ENCODE measurements around the gene LCOR. TPM values are rescaled to one million over a fixed set of nuclear protein-coding genes. Genes with fewer than 3 reads are reported as not detected.

LCOR gene
- total RNA-seq, 4 donors from 2014 or later: 9.2 to 20.0 (median 14.6) TPM

- no peak overlapping the region for H3K27ac ChIP-seq
- ATAC-seq (no peak), DNase-seq (no peak)
- no peaks in the 10 kb centered on the region for H3K27me3 ChIP-seq
- intact Hi-C loops (cut with DNase I; ENCODE audit: low total_unique reads) (no loop called here), in situ Hi-C loops (cut with MboI; ENCODE audit: low sequenced_read_pairs in 4 of 4) (loop anchor here in 2 of 4 donors (25.0 kb wide), 1 partner anchor 656 kb away; no protein-coding TSS in a partner anchor)
- peaks cover 0 to under 1% of the 10 kb centered on the region in 2 donors for H3K4me1 ChIP-seq
- no peak overlapping the region for H3K4me3 ChIP-seq
- no peaks in the 10 kb centered on the region for H3K36me3 ChIP-seq
- no peaks in the 10 kb centered on the region for H3K9me3 ChIP-seq
- TF ChIP-seq POLR2A (IDR thresholded peaks at IDR 0.05) (no peak), CTCF (IDR thresholded peaks at IDR 0.05 in 4 of 5, conservative IDR thresholded peaks at IDR 0.05 in 1 of 5) (no peak)
These were observed 210.8 kb downstream of the LCOR start for GRCh38 chr10:97042716-97043562.

- H3K27ac ChIP-seq: no peak overlapping the region
- in situ Hi-C loops (cut with MboI; ENCODE audit: low sequenced_read_pairs in 4 of 4): loop anchor here in 2 of 4 donors (25.0 kb wide), 1 partner anchor 656 kb away; no protein-coding TSS in a partner anchor
These were observed 211.4 kb downstream of the LCOR start for GRCh38 chr10:97043563-97043855.

More at GRCh38 chr10:97043563-97043855, 211.4 kb downstream of the LCOR start:
- H3K27me3 ChIP-seq: no peaks in the 10 kb centered on the region
- no peak for ATAC-seq
- H3K4me3 ChIP-seq: no peak overlapping the region
- intact Hi-C loops (cut with DNase I; ENCODE audit: low total_unique reads): no loop called here
- H3K4me1 ChIP-seq: no peaks in the 10 kb centered on the region
- TF ChIP-seq POLR2A (IDR thresholded peaks at IDR 0.05) (no peak), CTCF (IDR thresholded peaks at IDR 0.05 in 4 of 5, conservative IDR thresholded peaks at IDR 0.05 in 1 of 5) (no peak)
- no peaks in the 10 kb centered on the region for H3K36me3 ChIP-seq
- no peak for DNase-seq
- no peaks in the 10 kb centered on the region for H3K9me3 ChIP-seq

MicroRNAs within 50 kb of the gene (microRNA counts, 767-probe panel; counts per million panel counts)
- 356 to 448 counts per million in 2 donors for microRNA hsa-miR-607

Small RNA genes lying within 50 kb of the gene (microRNA-seq; reads per million reads assigned to microRNA genes)
- gene MIR607 (ENCODE audit: borderline replicate concordance in 2 of 2): 0 reads per million in 2 donors

Other genes starting within 250 kb of the LCOR start
- 10 to 100 TPM; 27.5 to 32.4 (median 31.0) TPM for gene TM9SF3, start 245.3 kb upstream of the LCOR start, total RNA-seq
- 1 to 10 TPM; 1.4 to 3.2 (median 2.8) TPM for gene PIK3AP1, start 111.8 kb upstream of the LCOR start, total RNA-seq